OCI-LY3 (cell line): Measurements from ENCODE around the gene CACNG4.

Source experiments
- CTCF ChIP-seq: fragments of 200-600, 300-600 bp; sonication (generic); IDR thresholded peaks from 2 replicates; pipeline ENCODE4 v1.5.1; 2014; ENCODE audit warnings: antibody characterized with exemption, low read length, low read depth
- EZH2phosphoT487 ChIP-seq: fragments of 200-600 bp; shearing (Covaris generic); IDR thresholded peaks from 2 replicates; pipeline ENCODE4 v1.6.1; 2018; ENCODE audit warnings: antibody characterized with exemption, mixed run types, low read depth

GRCh38 chr17:66923886-66924285 lies 40.6 kb upstream of the CACNG4 start:
- no peak for TF ChIP-seq CTCF
- TF ChIP-seq EZH2phosphoT487 = no peak
